M059J (cell line): ENCODE measurements around the gene ANKRD33B. TPM values are rescaled to one million over a fixed set of nuclear protein-coding genes. Genes with fewer than 3 reads are reported as not detected.
"Not testable (repeated sequence)": the region's sequence is repeated elsewhere in the genome, so short reads cannot be mapped to it uniquely, and the experiment has no call there.

Experiments
- DNase-seq: peaks from one replicate; pipeline ENCODE4 v3.0.0-alpha.2; 2012; ENCODE audit warnings: low read depth
- total RNA-seq: library from RNA; depleted of rRNA; stranded (reverse); fragments of >200 nt; shearing (Covaris generic); gene quantifications from 2 replicates; pipeline ENCODE4 v1.2.3, GENCODE V29; 2014

The ANKRD33B gene
- total RNA-seq, 1 experiment from 2014 or later = 1.9 TPM

GRCh38 chr5:10536931-10537579 is 26.8 kb upstream of the ANKRD33B start:
- DNase-seq = no peak

DNA sequence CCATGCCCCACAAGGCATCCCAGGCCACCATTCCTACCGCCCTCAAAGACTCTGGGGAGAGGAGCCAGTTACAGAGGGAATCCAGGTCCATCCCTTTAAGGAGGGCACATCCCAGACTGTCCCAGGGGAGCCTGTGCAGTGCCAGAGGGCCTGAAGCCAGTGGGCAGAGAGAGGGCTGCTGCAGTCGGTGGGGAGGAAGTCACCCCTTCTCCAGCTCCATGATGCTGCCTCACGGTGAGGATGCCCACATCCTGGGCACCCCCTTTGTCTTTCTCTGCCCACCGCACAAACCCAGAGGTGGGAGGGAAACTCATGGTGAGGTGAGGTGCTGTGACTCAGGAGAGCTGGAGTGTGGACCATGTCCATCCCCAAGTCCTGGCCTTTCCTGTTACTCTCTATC is 26.2 kb upstream of the ANKRD33B start:
- DNase-seq = no peak

- no peak for DNase-seq
Observed at GRCh38 chr5:10538103-10538788, 25.6 kb upstream of the ANKRD33B start.

DNA sequence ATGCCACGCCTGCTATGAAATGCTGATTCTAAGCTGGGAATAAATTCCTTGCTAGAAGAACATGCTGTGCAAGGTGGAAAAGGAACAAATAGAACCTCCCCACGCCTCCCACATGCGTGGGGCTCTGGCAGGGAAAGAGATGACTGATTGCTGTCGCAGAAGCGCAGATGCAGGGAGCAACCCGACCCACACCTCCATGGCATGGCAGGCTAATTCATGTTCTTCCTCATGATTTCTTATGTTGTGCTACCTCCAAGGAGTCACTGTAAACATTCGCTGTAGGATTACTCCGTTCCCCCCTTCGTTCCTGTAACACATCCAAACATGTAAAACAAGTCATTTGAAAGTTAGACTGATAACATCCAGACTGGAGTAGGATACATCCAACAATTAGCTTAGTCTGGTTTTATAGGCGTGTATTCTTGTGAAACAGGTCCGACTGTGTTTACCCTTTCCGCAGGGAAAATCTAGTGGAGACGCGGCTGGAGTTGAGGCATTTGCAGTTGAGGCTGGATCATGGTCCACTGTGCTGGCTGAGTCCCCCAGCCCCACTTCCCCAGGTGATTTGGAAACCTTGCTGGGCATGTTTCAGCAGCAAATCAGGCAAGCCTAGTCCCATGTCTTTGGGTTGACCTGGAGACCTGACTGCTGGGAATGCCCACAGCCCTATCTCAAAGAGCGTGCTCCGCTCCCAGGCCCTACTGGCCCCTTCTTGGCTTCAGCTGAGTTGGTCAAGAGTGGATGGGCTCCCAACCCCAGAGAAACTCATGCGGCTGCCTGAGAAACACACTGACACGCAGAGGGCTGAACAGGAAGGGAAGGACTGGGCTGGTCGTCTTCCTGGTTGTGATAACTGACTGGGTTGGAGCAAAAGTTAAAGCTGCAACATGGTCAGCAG is 24.8 kb upstream of the ANKRD33B start:
- no peak for DNase-seq

GRCh38 chr5:10539687-10539998 is 24.2 kb upstream of the ANKRD33B start:
- DNase-seq = no peak

DNA sequence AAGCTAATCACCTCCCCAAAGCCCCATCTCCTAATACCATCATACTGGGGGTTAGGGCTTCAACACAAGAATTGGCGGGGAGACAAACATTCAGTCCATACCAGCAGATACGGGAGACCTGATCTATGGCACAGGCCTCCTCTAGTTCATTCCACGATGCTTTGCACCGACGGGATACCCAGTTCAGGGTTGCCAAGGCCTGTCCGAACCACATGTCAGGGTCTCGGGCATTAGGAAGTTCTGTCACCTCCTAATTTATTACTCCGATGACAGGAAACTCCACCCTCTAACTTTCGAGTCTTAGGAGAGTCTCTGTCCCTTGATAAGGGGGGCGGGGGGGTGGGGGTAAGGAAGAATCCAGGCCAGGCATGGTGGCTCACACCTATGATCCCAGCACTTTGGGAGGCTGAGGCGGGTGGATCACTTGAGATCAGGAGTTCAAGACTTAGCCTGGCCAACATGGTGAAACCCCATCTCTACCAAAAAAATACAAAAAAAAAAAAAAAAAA is 23.8 kb upstream of the ANKRD33B start:
- no peak for DNase-seq

GRCh38 chr5:10540951-10541646 is 22.8 kb upstream of the ANKRD33B start:
- DNase-seq = no peak

DNA sequence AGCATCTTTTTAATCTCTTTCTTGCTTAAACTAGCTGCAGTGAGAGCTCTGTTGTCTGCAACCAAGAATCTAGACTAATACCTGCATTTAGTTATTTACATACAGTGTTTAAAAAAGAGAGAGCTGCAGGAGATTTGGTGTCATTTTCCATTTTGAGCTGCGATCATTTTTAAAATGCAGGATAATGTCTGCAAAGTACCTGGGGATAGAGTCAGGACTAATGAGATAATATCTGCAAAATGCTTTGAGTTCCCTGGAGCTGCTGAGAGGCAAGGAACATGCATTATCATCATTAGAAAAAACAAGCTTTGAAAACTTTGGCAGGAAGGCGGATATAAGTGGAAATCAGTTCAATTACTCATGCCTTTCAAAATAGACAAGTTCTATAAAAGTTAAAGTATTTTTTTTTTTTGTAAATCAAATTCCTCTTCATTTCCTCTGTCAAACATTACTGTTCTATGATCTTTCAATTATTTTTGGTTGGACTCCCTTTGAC is 21.8 kb upstream of the ANKRD33B start:
- DNase-seq = no peak

DNA sequence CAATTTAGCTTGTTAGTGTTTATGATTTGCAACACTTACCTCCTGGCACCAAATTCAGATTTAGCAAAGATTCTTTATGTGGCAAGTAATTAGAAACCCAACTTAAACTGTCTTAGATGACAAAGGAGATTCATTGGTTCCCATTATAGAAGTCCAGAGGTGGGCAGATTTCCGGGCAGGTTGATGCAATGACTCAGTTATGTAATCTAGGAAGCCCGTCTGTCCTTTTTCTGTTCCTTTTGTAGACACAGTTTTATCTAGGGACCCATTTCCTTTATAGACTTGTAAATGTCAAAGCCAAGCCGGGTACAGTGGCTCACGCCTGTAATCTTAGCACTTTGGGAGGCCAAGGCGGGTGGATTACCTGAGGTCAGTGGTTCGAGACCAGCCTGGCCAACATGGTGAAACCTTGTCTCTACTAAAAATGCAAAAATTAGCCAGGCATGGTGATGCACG is 20.3 kb upstream of the ANKRD33B start:
- no peak for DNase-seq

DNA sequence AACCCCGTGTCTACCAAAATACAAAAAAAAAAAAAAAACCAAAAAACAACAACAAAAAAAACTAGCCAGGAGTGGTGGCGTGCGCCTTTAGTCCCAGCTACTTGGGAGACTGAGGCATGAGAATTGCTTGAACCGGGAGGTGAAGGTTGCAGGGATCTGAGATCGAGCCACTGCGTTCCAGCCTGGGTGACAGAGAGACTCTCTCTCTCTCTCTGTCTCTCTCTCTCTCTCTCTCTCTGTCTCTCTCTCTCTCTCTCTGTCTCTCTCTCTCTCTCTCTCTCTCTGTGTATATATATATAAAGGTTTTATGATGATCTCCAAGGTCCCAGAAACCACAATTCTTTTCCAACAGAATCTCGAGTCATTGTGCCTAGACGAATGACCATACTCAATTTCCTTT is 18.8 kb upstream of the ANKRD33B start:
- DNase-seq = no peak

DNA sequence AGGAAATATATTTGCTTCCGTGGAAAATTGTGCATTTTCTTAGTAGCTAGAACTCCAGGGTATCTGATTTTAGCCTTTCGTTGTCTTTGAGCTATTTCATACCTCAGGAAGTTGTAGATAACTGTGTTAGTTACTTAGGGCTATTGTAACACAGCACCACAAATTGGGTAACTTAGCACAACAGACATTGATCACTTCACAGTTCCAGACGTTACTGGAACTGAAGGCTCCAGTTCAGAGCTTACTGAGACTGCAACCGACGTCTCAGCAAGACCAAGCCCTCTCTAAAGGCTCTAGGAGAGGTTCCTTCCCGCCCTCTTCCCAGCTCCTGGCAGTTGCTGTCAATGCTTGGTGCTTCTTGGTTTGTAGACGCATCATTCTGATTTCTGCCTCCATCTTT is 17.7 kb upstream of the ANKRD33B start:
- no peak for DNase-seq

DNA sequence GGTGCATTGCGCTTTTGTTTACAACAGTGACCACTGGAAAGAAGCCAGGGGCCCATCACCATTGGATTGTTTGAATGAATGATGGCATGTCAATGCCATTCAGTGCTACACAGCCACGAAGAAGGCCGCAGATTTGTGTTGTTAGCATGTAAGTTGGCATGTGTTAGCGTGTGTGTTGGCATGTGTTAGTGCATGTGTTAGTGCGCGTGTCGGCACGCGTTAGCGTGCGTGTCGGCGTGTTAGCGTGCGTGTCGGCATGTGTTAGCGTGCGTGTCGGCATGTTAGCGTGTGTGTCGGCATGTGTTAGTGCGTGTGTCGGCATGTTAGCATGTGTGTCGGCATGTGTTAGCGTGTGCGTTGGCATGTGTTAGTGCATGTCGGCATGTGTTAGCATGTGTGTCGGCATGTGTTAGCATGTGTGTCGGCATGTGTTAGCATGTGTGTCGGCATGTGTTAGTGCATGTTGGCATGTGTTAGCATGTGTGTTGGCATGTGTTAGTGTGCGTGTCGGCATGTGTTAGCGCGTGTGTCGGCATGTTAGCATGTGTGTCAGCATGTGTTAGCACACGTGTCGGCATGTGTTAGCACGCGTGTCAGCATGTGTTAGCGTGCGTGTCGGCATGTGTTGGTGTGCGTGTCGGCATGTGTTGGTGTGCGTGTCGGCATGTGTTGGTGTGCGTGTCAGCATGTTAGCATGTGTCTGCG is 15.3 kb upstream of the ANKRD33B start:
- no peak for DNase-seq

- DNase-seq = not testable (repeated sequence)
Observed at GRCh38 chr5:10549123-10549514, 14.8 kb upstream of the ANKRD33B start.

- DNase-seq = no peak
Observed at GRCh38 chr5:10550222-10550995, 13.5 kb upstream of the ANKRD33B start.

GRCh38 chr5:10551782-10552138 is 12.1 kb upstream of the ANKRD33B start:
- DNase-seq = no peak

GRCh38 chr5:10552183-10553143 is 11.4 kb upstream of the ANKRD33B start:
- peak; percentile 83 for DNase-seq

- no peak for DNase-seq
Observed at GRCh38 chr5:10553476-10553875, 10.4 kb upstream of the ANKRD33B start.

DNA sequence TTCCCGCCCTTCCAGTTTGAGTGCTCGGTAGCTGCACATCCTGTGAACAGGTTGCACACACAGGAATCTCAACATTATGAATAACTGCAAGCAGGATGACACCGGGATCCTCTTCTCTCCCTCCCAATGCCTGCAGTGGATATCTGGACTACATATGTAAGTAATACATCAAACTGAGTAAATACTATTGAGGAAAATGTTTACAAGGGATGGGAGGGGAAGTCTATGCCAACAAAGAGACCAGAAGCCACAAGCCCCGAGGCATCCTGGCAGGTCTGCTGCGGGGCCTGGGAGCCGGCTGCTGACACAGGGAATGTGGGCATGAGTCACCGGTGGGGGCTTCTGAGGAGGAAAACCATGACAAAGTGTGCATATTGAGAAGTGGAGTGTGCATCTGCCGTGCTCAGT is 8.6 kb upstream of the ANKRD33B start:
- peak; percentile 99 for DNase-seq

DNA sequence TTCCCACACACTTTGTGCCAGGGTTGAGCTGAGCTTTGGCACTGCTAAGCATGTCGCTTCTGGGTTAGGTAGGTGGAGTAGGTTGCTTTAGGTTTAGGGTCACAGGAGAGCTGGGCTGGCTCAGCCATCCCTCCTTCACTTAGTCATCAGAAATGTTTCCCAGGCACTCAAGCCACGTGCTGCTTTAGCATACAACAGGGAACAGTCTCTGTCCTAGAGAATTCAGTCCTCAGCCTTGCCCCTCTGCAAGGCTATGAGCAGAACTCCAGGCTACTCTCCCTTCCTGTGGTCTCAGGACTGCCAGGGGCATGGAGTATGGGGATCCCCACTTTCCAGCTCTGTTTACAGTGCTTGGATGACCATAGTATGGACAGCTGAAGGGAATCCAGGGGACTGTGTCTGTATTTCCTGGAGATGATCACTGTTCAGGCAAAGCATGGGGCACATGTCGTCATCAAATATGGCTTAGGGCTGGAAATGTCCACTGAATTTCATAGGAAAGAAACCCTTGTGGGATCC is 7.5 kb upstream of the ANKRD33B start:
- DNase-seq = peak; percentile 89
